Stimulated activated CD8-positive, alpha-beta memory T cell treated with anti-CD3 and anti-CD28 coated beads, Interleukin-7, amount 100 ng/mL, for 24 hours (primary cell): ENCODE data around the gene UBE2F.

Source experiments
- DNase-seq: peaks from one replicate; pipeline ENCODE4 v3.0.0-alpha.2; 2020; ENCODE audit warnings: low read depth

Gene UBE2F

GRCh38 chr2:238081150-238081549 lies 114.3 kb downstream of the UBE2F start:
- no peak for DNase-seq

- DNase-seq = no peak
Measured at GRCh38 chr2:238081561-238081960, 114.7 kb downstream of the UBE2F start.

GRCh38 chr2:238082151-238082550 lies 115.3 kb downstream of the UBE2F start:
- no peak for DNase-seq

- DNase-seq = no peak
Measured at GRCh38 chr2:238082827-238083226, 116.0 kb downstream of the UBE2F start.

GRCh38 chr2:238083919-238084318 lies 117.1 kb downstream of the UBE2F start:
- DNase-seq = no peak

GRCh38 chr2:238084761-238085160 lies 117.9 kb downstream of the UBE2F start:
- no peak for DNase-seq

- no peak for DNase-seq
Measured at GRCh38 chr2:238085899-238086298, 119.1 kb downstream of the UBE2F start.

DNA sequence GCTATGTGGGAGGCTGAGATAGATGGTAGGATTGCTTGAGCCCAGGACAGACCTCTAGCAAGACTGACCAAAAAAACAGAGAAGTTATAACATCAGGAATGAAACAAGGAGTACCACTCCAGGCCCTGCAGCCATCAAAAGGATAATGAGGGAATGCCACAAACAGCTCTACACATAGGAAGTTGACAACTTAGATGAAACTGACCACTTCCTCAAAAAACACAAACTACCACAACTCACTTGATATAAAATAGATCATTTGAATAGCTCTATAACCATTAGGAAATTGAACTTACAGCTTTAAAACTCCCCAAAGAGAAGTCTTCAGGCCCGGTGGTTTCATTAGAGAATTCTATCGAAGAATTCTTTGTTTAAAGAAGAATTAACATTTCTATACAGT lies 120.4 kb downstream of the UBE2F start:
- DNase-seq = no peak

DNA sequence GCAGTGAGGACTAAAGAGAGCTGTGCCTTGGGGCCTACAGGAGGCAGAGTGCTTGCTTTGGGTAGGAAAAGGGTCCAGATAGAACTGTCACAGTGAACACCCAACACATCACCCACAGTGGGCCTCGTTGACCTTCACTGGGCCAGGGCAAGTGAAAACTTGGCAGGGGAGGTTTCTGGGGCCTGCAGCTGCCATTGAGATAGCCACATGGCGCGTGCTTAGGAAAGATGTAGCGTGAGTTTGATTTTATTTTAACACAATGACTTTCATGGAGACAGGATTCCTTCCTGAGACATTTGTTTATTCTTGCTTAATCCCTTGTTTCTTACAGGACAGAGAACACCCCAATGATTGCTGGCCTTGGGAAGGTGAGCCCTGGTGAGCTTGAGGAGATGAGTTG lies 124.1 kb downstream of the UBE2F start:
- DNase-seq = no peak

- DNase-seq = no peak
Measured at GRCh38 chr2:238091436-238092060, 124.7 kb downstream of the UBE2F start.
